IMR-90 (cell line): Measurements from ENCODE around the gene RASSF5. TPM values are rescaled to one million over a fixed set of nuclear protein-coding genes. Genes with fewer than 3 reads are reported as not detected.
A peak's percentile ranks its signal among the peaks of the same experiment; 100 is the strongest.

Source experiments
- ATAC-seq: fragments of 200-7000 bp; cut with Tn5 transposase; 2 replicates; pipeline ENCODE4 v1.9.1; 2020; ENCODE audit warnings: low read depth, mild to moderate bottlenecking, moderate library complexity
- BruUV-seq: library from RNA; stranded (reverse); fragments of 400-500 nt; replicated peaks from 2 replicates; lab custom pipeline; 2021; lab: Mats Ljungman, UMichigan
- CTCF ChIA-PET: fragments of 300-600 bp; formaldehyde crosslinking; extraction: SDS; loops from one replicate; lab custom pipeline; 2021; ENCODE audit warnings: antibody characterized with exemption; lab: Yijun Ruan, JAX
- POLR2A ChIA-PET: fragments of 300-600 bp; sonication (Branson Sonifier 250); formaldehyde crosslinking; loops from one replicate; lab custom pipeline; 2022; ENCODE audit warnings: antibody characterized with exemption; ENCODE audit not compliant: unreplicated experiment; lab: Charles Lee
- DNase-seq: peaks from one replicate; pipeline ENCODE4 v3.0.0; 2013
- H2AFZ ChIP-seq: replicated peaks from 2 replicates; pipeline ENCODE3; 2013; ENCODE audit warnings: low read length, mild to moderate bottlenecking; ENCODE audit not compliant: poor library complexity
- H2AK5ac ChIP-seq: 2 replicates; pipeline ENCODE4 v1.6.1; 2013; ENCODE audit warnings: low read depth, low read length, inconsistent platforms
- H2AK9ac ChIP-seq: replicated peaks from 2 replicates; pipeline ENCODE3; 2013; ENCODE audit warnings: mild to moderate bottlenecking, low read depth, low read length, moderate library complexity; ENCODE audit not compliant: poor library complexity
- H2BK120ac ChIP-seq: 2 replicates; pipeline ENCODE4 v1.6.1; 2013; ENCODE audit warnings: low read depth, low read length, inconsistent platforms
- H2BK15ac ChIP-seq: 3 replicates; pipeline ENCODE4 v1.6.1; 2013; ENCODE audit warnings: low read depth, low read length, inconsistent platforms
- H2BK20ac ChIP-seq: 2 replicates; pipeline ENCODE4 v1.6.1; 2013; ENCODE audit warnings: low read depth, mild to moderate bottlenecking, inconsistent platforms, low read length, moderate library complexity
- H2BK5ac ChIP-seq: 2 replicates; pipeline ENCODE4 v1.6.1; 2013; ENCODE audit warnings: mild to moderate bottlenecking, low read depth, low read length, inconsistent platforms; ENCODE audit not compliant: poor library complexity, severe bottlenecking
- H3K14ac ChIP-seq: replicated peaks from 2 replicates; pipeline ENCODE4 v1.6.1; 2013; ENCODE audit warnings: low read depth, low read length, inconsistent platforms
- H3K18ac ChIP-seq: 2 replicates; pipeline ENCODE4 v1.6.1; 2013; ENCODE audit warnings: low read depth, low read length, control low read depth
- H3K23ac ChIP-seq: 2 replicates; pipeline ENCODE4 v1.6.1; 2013; ENCODE audit warnings: low read depth, low read length, inconsistent platforms
- H3K27ac ChIP-seq: 2 replicates; pipeline ENCODE4 v1.5.1; 2013; ENCODE audit warnings: mild to moderate bottlenecking, control low read depth, low read length; ENCODE audit not compliant: insufficient read depth
- H3K27me3 ChIP-seq: 2 replicates; pipeline ENCODE4 v1.6.1; 2013; ENCODE audit warnings: low read length; ENCODE audit not compliant: control insufficient read depth, insufficient read depth
- H3K36me3 ChIP-seq: 2 replicates; pipeline ENCODE4 v1.6.1; 2013; ENCODE audit warnings: low read length, mixed read lengths; ENCODE audit not compliant: control insufficient read depth, insufficient read depth
- H3K4ac ChIP-seq: 2 replicates; pipeline ENCODE4 v1.6.1; 2013; ENCODE audit warnings: low read depth, low read length, inconsistent platforms
- H3K4me1 ChIP-seq: 2 replicates; pipeline ENCODE4 v1.6.1; 2013; ENCODE audit warnings: low read length, mixed read lengths; ENCODE audit not compliant: control insufficient read depth, insufficient read depth
- H3K4me2 ChIP-seq: 2 replicates; pipeline ENCODE4 v1.6.1; 2013; ENCODE audit warnings: low read depth, mild to moderate bottlenecking, control low read depth, low read length, moderate library complexity
- H3K4me3 ChIP-seq: 2 replicates; pipeline ENCODE4 v1.5.1; 2013; ENCODE audit warnings: low read depth, mild to moderate bottlenecking, control low read depth, low read length, moderate library complexity; ENCODE audit not compliant: insufficient read depth
- H3K56ac ChIP-seq: 2 replicates; pipeline ENCODE4 v1.6.1; 2013; ENCODE audit warnings: low read length, inconsistent platforms; ENCODE audit not compliant: insufficient read depth; ENCODE audit errors: extremely low read depth
- H3K79me1 ChIP-seq, 2 experiments: 2 replicates each; pipeline ENCODE4 v1.6.1; 2013; ENCODE audit warnings: low read length in 2 of 2, inconsistent platforms in 1 of 2, low read depth in 1 of 2
- H3K9ac ChIP-seq: 2 replicates; pipeline ENCODE4 v1.6.1; 2013; ENCODE audit warnings: low read depth, low read length, control low read depth
- H3K9me1 ChIP-seq: 2 replicates; pipeline ENCODE4 v1.6.1; 2013; ENCODE audit warnings: low read length, inconsistent platforms; ENCODE audit not compliant: insufficient read depth
- H3K9me3 ChIP-seq: 2 replicates; pipeline ENCODE4 v1.6.1; 2013; ENCODE audit warnings: low read length; ENCODE audit not compliant: control insufficient read depth, insufficient read depth
- H4K20me1 ChIP-seq: 2 replicates; pipeline ENCODE4 v1.6.1; 2013; ENCODE audit warnings: low read length, inconsistent platforms; ENCODE audit not compliant: insufficient read depth
- H4K5ac ChIP-seq: 2 replicates; pipeline ENCODE4 v1.6.1; 2013; ENCODE audit warnings: mild to moderate bottlenecking, low read depth, low read length, control low read depth
- H4K8ac ChIP-seq, 2 experiments: 2 replicates each; pipeline ENCODE4 v1.6.1; 2013; ENCODE audit warnings: low read depth in 2 of 2, low read length in 2 of 2, control low read depth in 1 of 2, inconsistent platforms in 1 of 2
- H4K91ac ChIP-seq: 2 replicates; pipeline ENCODE4 v1.6.1; 2013; ENCODE audit warnings: low read depth, low read length, inconsistent platforms; ENCODE audit not compliant: insufficient read depth
- CEBPB ChIP-seq: IDR thresholded peaks from 2 replicates; pipeline ENCODE4 v1.6.1; 2012; ENCODE audit warnings: low read depth, low read length, improper control_type of control experiment
- CHD1 ChIP-seq: IDR thresholded peaks from 2 replicates; pipeline ENCODE4 v1.6.1; 2012; ENCODE audit warnings: low read depth, low read length, improper control_type of control experiment
- MAZ ChIP-seq: IDR thresholded peaks from 2 replicates; pipeline ENCODE4 v1.6.1; 2012; ENCODE audit warnings: low read depth, mild to moderate bottlenecking, low read length, improper control_type of control experiment, moderate library complexity, borderline replicate concordance
- MXI1 ChIP-seq: IDR thresholded peaks from 2 replicates; pipeline ENCODE4 v1.6.1; 2012; ENCODE audit warnings: low read depth, mild to moderate bottlenecking, low read length, moderate library complexity, borderline replicate concordance
- USF2 ChIP-seq: fragments of 150-350 bp; IDR thresholded peaks from 2 replicates; pipeline ENCODE4 v1.6.1; 2017; ENCODE audit warnings: mild to moderate bottlenecking, antibody characterized with exemption, low read length, low read depth
- WGBS, 2 experiments: methylation state at CpG; one replicate each; pipeline versions ENCODE4 v1.1.5 to v1.1.7; 2013; ENCODE audit warnings: missing lambda C conversion rate in 2 of 2; ENCODE audit not compliant: insufficient read length in 1 of 2; ENCODE audit errors: extremely low coverage in 2 of 2; 5-methylcytosine and 5-hydroxymethylcytosine counted together
- dilution Hi-C: fragments of 300-500 bp; cut with HindIII; formaldehyde crosslinking; loops from one replicate; pipeline ENCODE4 v1.14.3; 2018; ENCODE audit warnings: low sequenced_read_pairs; ENCODE audit not compliant: unreplicated experiment
- in situ Hi-C: fragments of 300-500 bp; cut with MboI; formaldehyde crosslinking; loops from 3 replicates; pipeline ENCODE4 v1.14.3; 2019; ENCODE audit warnings: low sequenced_read_pairs, inconsistent platforms, mixed read lengths
- intact Hi-C: fragments of 100-400 bp; cut with micrococcal nuclease; formaldehyde crosslinking; loops from 2 replicates; pipeline ENCODE4 v1.10.0; 2022
- polyA plus RNA-seq, 3 experiments: library from polyadenylated mRNA; depleted of rRNA; stranded (reverse); fragments of >200 nt; gene quantifications; 2 replicates each; pipeline ENCODE4 v1.2.3, GENCODE V29; 2012; ENCODE audit warnings: low replicate concordance in 1 of 3
- total RNA-seq: library from RNA; depleted of rRNA; stranded (reverse); fragments of >200 nt; gene quantifications from 2 replicates; pipeline ENCODE4 v1.2.3, GENCODE V29; 2012

Gene RASSF5
- total and polyA plus RNA-seq, 2 of the 4 experiments (the other 2 are of a cell fraction), result 0.18 to 1.1 TPM

GRCh38 chr1:206508130-206508889, 979 bp downstream of the RASSF5 start (continued):
- no peak for TF ChIP-seq MAZ
- no peak for TF ChIP-seq CHD1

GRCh38 chr1:206508956-206509355, 1.6 kb downstream of the RASSF5 start:
- H3K9me1 ChIP-seq, result peaks cover 10% of the 10 kb centered on the region; the same call in 1 of the 2 replicates

More at GRCh38 chr1:206508956-206509355, 1.6 kb downstream of the RASSF5 start:
- BruUV-seq, result no TSS peak
- Histone ChIP-seq H3K4me3 (no peak overlapping the region), H3K27ac (no peak overlapping the region), H3K4me1 (peaks cover 23% of the 10 kb centered on the region), H3K18ac (no peak overlapping the region), H3K4me2 (peak overlapping the region; percentile 55), H2AK5ac (no peak overlapping the region), H2BK15ac (no peak overlapping the region), H4K8ac (no peak overlapping the region), H4K91ac (no peak overlapping the region), H3K27me3 (no peaks in the 10 kb centered on the region), H3K4ac (no peak overlapping the region), H3K14ac (no peak overlapping the region), H4K20me1 (0 out of 2 replicates have a peak, but pooled peaks cover 3% of the 10 kb centered on the region), H3K9me3 (no peaks in the 10 kb centered on the region), H3K23ac (0 out of 2 replicates have a peak overlapping the region, but pooled peaks have one; percentile 5), H3K79me1 (peaks cover 0 to 7% of the 10 kb centered on the region in 2 experiments; a peak in 1 of 4 replicates), H2AK9ac (no peak overlapping the region), H2BK20ac (no peak overlapping the region), H2BK120ac (no peak overlapping the region), H3K36me3 (no peaks in the 10 kb centered on the region), H3K56ac (no peak overlapping the region), H3K9ac (no peak overlapping the region), H4K5ac (no peak overlapping the region), H2BK5ac (no peak overlapping the region), H2AFZ (no peak overlapping the region)
- CTCF ChIA-PET, result no interaction called here
- dilution Hi-C loops (no loop called here), in situ Hi-C loops (no loop called here), intact Hi-C loops (no loop called here)
- POLR2A ChIA-PET, result no interaction called here
- ATAC-seq, result peak; percentile 8
- DNase-seq, result peak; percentile 72
- TF ChIP-seq USF2 (no peak), MXI1 (0 out of 2 replicates have a peak, but pooled peaks have one; percentile 38), CEBPB (peak; percentile 62)
- WGBS, 2 experiments, result 0% methylated on average over 1 of the region's 6 CpGs; no CpG with 5 or more reads in 1 of the 2 experiments
